ENCODE data around the gene HSBP1L1. TPM values are rescaled to one million over a fixed set of nuclear protein-coding genes. Genes with fewer than 3 reads are reported as not detected.

The HSBP1L1 gene
- polyA plus RNA-seq, 1 of the 3 experiments (the other 2 are of a cell fraction) = 7.4 TPM

GRCh38 chr18:79944746-79945117 is 19.7 kb upstream of the HSBP1L1 start:
- Histone ChIP-seq H2AFZ (ENCODE audit: low read depth) (no peak overlapping the region), H3F3A (replicated peaks; ENCODE audit: insufficient read depth) (no peaks in the 10 kb centered on the region), H3K36me3 (replicated peaks in 1 of 2; ENCODE audit: control insufficient read depth in 1 of 2, insufficient read depth in 2 of 2, low read length in 1 of 2) (peaks cover 8 to 9% of the 10 kb centered on the region in 2 experiments), H3K4me2 (no peak overlapping the region), H3K9ac (no peak overlapping the region), H3K27ac (ENCODE audit: low read depth in 2 of 2, low read length in 1 of 2) (no peak overlapping the region), H4K20me1 (ENCODE audit: insufficient read depth) (peaks cover 19% of the 10 kb centered on the region; the same call in 1 of the 2 replicates), H3K79me2 (ENCODE audit: insufficient read depth) (peaks cover 34% of the 10 kb centered on the region), H3K27me3 (ENCODE audit: insufficient read depth) (no peaks in the 10 kb centered on the region), H3K4me3 (ENCODE audit: low read depth in 2 of 2, low read length in 1 of 2) (no peak overlapping the region), H3K4me1 (ENCODE audit: control insufficient read depth in 1 of 2, insufficient read depth in 2 of 2, low read depth in 1 of 2, low read length in 1 of 2) (peaks cover 0 to 4% of the 10 kb centered on the region in 2 experiments; a peak in 1 of 4 replicates), H3K9me2 (no peaks in the 10 kb centered on the region), H3K9me3 (no peaks in the 10 kb centered on the region)
- 93% methylated on average over 2 of the region's 3 CpGs for WGBS (ENCODE audit: low lambda C conversion rate)
- POLR2A ChIA-PET = no interaction called here
- DNase-seq = no peak
- TF ChIP-seq MEF2A (IDR thresholded peaks at IDR 0.05; ENCODE audit: borderline replicate concordance, low read depth) = no peak
- TF ChIP-seq SMC3 (IDR thresholded peaks at IDR 0.05; ENCODE audit: low read depth, low read length) = no peak
- no peak for TF ChIP-seq USF1 (IDR thresholded peaks at IDR 0.05; ENCODE audit: borderline replicate concordance, low read depth)
- no peak for TF ChIP-seq USF2 (IDR thresholded peaks at IDR 0.05; ENCODE audit: borderline replicate concordance, low read depth, low read length)
- TF ChIP-seq ZBTB33 (IDR thresholded peaks at IDR 0.05; ENCODE audit: borderline replicate concordance, low read depth) = no peak
- TF ChIP-seq CTCF (IDR thresholded peaks at IDR 0.05) = no peak
- TF ChIP-seq TEAD4 (IDR thresholded peaks at IDR 0.05; ENCODE audit: borderline replicate concordance, insufficient read depth) = no peak
- no peak for TF ChIP-seq ELF1 (IDR thresholded peaks at IDR 0.05)
- TF ChIP-seq MXI1 (IDR thresholded peaks at IDR 0.05; ENCODE audit: low read depth, low read length) = no peak
- no peak for TF ChIP-seq TCF12 (IDR thresholded peaks at IDR 0.05)
- TF ChIP-seq GABPA (IDR thresholded peaks at IDR 0.05; ENCODE audit: low read depth) = no peak
- no peak for TF ChIP-seq EP300 (IDR thresholded peaks at IDR 0.05; ENCODE audit: borderline replicate concordance in 1 of 2, low read depth in 1 of 2, low read length in 1 of 2)
- TF ChIP-seq IRF3 (IDR thresholded peaks at IDR 0.05; ENCODE audit: low read depth, low read length) = no peak
- TF ChIP-seq EZH2phosphoT487 (IDR thresholded peaks at IDR 0.05; ENCODE audit: borderline replicate concordance, low read depth) = no peak
- TF ChIP-seq RCOR1 (IDR thresholded peaks at IDR 0.05; ENCODE audit: low read length) = no peak
- CTCF ChIA-PET = no interaction called here
